GM19467 (cell line): Measurements from ENCODE around the gene PIM1.
"Not testable (repeated sequence)": the region's sequence is repeated elsewhere in the genome, so short reads cannot be mapped to it uniquely, and the experiment has no call there.

Experiments used
- ATAC-seq: cut with Tn5 transposase; IDR thresholded peaks from one replicate; pipeline ENCODE4 v1.9.1; 2021; ENCODE audit warnings: mild to moderate bottlenecking, moderate library complexity; ENCODE audit not compliant: unreplicated experiment

PIM1 gene

GRCh38 chr6:37170273-37171200 lies 585 bp downstream of the PIM1 start:
- no peak for ATAC-seq

- ATAC-seq: no peak
These were observed 1.4 kb downstream of the PIM1 start for GRCh38 chr6:37171201-37171969.

GRCh38 chr6:37171970-37172812 lies 2.2 kb downstream of the PIM1 start:
- no peak for ATAC-seq

- ATAC-seq: no peak
These were observed 3.0 kb downstream of the PIM1 start for GRCh38 chr6:37172912-37173492.

- ATAC-seq: no peak
These were observed 3.7 kb downstream of the PIM1 start for GRCh38 chr6:37173493-37174195.

GRCh38 chr6:37174196-37174514 lies 4.2 kb downstream of the PIM1 start:
- ATAC-seq: no peak

- ATAC-seq: no peak
These were observed 4.8 kb downstream of the PIM1 start for GRCh38 chr6:37174515-37175331.

- ATAC-seq: no peak
These were observed 5.6 kb downstream of the PIM1 start for GRCh38 chr6:37175332-37176267.

- ATAC-seq: no peak
These were observed 6.5 kb downstream of the PIM1 start for GRCh38 chr6:37176268-37177076.

GRCh38 chr6:37177077-37177934 lies 7.4 kb downstream of the PIM1 start:
- ATAC-seq: no peak

- ATAC-seq: no peak
These were observed 8.1 kb downstream of the PIM1 start for GRCh38 chr6:37177935-37178517.

- no peak for ATAC-seq
These were observed 10.1 kb downstream of the PIM1 start for GRCh38 chr6:37180075-37180474.

GRCh38 chr6:37180610-37181009 lies 10.7 kb downstream of the PIM1 start:
- ATAC-seq: not testable (repeated sequence)

GRCh38 chr6:37182736-37183590 lies 13.0 kb downstream of the PIM1 start:
- ATAC-seq: no peak
